Measurements from ENCODE around the gene CLDND1. TPM values are rescaled to one million over a fixed set of nuclear protein-coding genes. Genes with fewer than 3 reads are reported as not detected.

CLDND1 gene
- total RNA-seq, 4 donors from 2014 or later, result 84.6 to 191 (median 139) TPM

DNA sequence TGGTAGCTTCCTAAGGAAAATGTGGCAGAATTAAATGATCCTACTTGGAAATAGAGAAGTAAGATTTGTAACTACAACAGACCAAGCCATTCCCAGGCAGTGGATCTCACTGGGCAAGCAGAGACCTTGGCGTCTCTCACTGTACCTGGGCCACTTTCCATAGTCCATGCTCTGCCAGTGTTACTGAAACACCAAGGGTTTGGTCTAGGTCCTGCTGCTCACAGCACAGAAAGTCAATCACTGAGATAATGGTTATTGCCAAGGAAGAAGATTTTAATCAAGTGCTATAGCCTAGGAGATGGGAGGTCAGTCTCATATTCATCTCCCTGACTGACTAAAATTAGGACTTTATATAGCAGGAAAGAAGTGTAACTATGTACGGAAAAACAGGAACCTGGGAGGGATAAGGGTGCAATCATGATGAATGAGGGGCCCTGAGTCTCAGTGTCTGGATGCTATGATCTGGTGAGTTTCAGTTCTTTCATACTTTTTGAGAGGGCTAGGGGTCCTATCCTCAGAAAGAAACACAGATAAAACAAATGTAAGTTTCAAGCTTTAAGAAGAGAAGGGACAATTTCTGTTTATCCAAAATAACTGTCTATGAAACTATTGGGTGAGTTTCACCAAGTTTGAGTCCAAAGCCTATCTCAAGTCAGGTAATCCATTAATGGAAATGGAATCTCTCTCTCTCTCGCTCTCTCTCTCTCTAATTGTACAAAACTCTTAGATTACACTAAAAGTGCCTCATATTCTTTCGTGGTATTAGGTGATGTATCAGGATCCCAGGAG, 29.7 kb upstream of the CLDND1 start:
- intact Hi-C loops (cut with DNase I), result no loop called here
- Histone ChIP-seq H3K27me3 (peaks cover 0 to 4% (median 0%) of the 10 kb centered on the region in 4 donors), H3K27ac (replicated peaks in 1 of 4) (no peak overlapping the region), H3K4me1 (no peaks in the 10 kb centered on the region), H3K9me3 (no peaks in the 10 kb centered on the region), H3K4me3 (no peak overlapping the region), H3K36me3 (no peaks in the 10 kb centered on the region)
- no peak for DNase-seq (ENCODE audit: extremely low spot score)
- 76% methylated on average over 4 of the region's 4 CpGs for WGBS
- TF ChIP-seq EP300 (IDR thresholded peaks at IDR 0.05) (no peak), POLR2A (IDR thresholded peaks at IDR 0.05; ENCODE audit: low read depth) (no peak), POLR2AphosphoS5 (IDR thresholded peaks at IDR 0.05) (no peak)
- TF ChIP-seq, protein P1, sequence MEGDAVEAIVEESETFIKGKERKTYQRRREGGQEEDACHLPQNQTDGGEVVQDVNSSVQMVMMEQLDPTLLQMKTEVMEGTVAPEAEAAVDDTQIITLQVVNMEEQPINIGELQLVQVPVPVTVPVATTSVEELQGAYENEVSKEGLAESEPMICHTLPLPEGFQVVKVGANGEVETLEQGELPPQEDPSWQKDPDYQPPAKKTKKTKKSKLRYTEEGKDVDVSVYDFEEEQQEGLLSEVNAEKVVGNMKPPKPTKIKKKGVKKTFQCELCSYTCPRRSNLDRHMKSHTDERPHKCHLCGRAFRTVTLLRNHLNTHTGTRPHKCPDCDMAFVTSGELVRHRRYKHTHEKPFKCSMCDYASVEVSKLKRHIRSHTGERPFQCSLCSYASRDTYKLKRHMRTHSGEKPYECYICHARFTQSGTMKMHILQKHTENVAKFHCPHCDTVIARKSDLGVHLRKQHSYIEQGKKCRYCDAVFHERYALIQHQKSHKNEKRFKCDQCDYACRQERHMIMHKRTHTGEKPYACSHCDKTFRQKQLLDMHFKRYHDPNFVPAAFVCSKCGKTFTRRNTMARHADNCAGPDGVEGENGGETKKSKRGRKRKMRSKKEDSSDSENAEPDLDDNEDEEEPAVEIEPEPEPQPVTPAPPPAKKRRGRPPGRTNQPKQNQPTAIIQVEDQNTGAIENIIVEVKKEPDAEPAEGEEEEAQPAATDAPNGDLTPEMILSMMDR (IDR thresholded peaks at IDR 0.05), result no peak

DNA sequence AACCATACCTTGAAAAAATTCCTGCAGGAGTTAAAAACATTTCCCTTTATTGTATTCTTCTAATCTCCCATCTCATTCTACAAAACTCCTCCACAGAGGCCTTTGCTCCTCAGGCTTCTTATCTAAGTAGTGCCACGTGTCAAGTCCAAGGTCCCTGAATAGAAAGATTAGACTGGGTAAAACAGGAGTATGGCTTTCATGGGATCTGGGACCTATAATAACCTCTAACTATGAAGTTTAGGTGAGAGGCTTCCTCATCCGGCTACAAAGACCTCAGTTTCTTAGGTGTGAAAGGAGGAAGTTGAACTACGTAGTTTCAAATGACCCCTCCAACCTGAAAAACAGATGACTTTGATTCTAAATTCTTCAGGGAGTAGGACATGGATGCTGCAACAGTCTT, 29.1 kb upstream of the CLDND1 start:
- TF ChIP-seq EP300 (IDR thresholded peaks at IDR 0.05) (no peak), POLR2AphosphoS5 (IDR thresholded peaks at IDR 0.05) (no peak), POLR2A (IDR thresholded peaks at IDR 0.05; ENCODE audit: low read depth) (no peak)
- TF ChIP-seq, protein P1 (IDR thresholded peaks at IDR 0.05), result no peak

DNA sequence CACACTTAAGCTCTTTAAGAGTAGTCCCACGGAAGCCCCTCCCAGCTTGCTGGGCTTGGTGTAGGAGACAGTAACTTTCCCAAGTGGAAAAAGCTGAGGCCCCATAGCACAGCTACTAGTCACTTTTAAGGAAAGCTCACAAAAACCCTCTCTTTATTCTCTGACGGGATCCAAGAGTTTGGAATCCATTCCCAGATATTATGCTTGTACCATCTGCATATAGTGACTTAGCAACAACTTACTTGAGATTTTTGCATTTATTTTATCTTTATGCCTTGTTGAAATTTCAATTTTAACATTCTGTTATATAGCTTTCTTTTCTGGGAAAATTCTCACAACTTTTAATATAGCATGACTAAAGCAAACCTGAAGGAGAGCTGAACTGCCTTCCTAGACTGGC, 28.5 kb upstream of the CLDND1 start:
- intact Hi-C loops (cut with DNase I), result no loop called here
- H3K36me3 ChIP-seq, result no peaks in the 10 kb centered on the region
- TF ChIP-seq POLR2AphosphoS5 (IDR thresholded peaks at IDR 0.05) (no peak), EP300 (IDR thresholded peaks at IDR 0.05) (no peak)
- TF ChIP-seq, protein P1 (IDR thresholded peaks at IDR 0.05), result no peak
- peaks cover 0 to 4% (median 0%) of the 10 kb centered on the region in 4 donors for H3K27me3 ChIP-seq
- no peak overlapping the region for H3K4me3 ChIP-seq
- H3K9me3 ChIP-seq, result no peaks in the 10 kb centered on the region
- no peaks in the 10 kb centered on the region for H3K4me1 ChIP-seq
- 75% methylated on average over 2 of the region's 2 CpGs for WGBS
- no peak for DNase-seq (ENCODE audit: extremely low spot score)
- no peak overlapping the region for H3K27ac ChIP-seq (replicated peaks in 1 of 4)

More for the DNA sequence above, 29.1 kb upstream of the CLDND1 start:
- H3K4me3 ChIP-seq, result no peak overlapping the region
- no peaks in the 10 kb centered on the region for H3K36me3 ChIP-seq
- H3K27me3 ChIP-seq, result peaks cover 0 to 4% (median 0%) of the 10 kb centered on the region in 4 donors
- H3K4me1 ChIP-seq, result no peaks in the 10 kb centered on the region
- no peak for DNase-seq (ENCODE audit: extremely low spot score)
- no peaks in the 10 kb centered on the region for H3K9me3 ChIP-seq
- no peak overlapping the region for H3K27ac ChIP-seq (replicated peaks in 1 of 4)
- intact Hi-C loops (cut with DNase I), result no loop called here
- WGBS, result 76% methylated on average over 3 of the region's 3 CpGs

DNA sequence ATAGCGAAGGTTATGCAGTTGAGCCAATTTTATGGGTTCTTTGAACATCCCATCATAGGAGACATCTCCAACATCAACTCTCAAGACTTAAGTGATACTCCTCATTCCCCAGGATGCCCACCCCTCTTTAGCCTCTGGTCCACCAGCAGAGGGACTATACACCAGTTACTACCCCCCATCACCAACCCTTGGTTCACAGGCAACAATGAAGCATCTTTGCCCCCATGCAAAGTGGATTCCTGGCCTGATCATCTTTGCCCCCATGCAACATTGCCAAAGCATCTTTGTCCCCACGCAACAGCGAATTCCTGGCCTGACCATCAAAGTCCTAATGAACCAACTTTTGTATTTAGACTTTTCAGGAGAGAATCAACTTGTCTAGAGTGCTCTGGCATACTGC, 28.1 kb upstream of the CLDND1 start:
- 92% methylated on average over 3 of the region's 3 CpGs for WGBS
- H3K27ac ChIP-seq (replicated peaks in 1 of 4), result no peak overlapping the region
- TF ChIP-seq EP300 (IDR thresholded peaks at IDR 0.05), result no peak
- TF ChIP-seq, protein P1 (IDR thresholded peaks at IDR 0.05), result no peak
- peaks cover 0 to 4% (median 0%) of the 10 kb centered on the region in 4 donors for H3K27me3 ChIP-seq
- no peaks in the 10 kb centered on the region for H3K36me3 ChIP-seq
- H3K9me3 ChIP-seq, result no peaks in the 10 kb centered on the region
- no peak overlapping the region for H3K4me3 ChIP-seq
- intact Hi-C loops (cut with DNase I), result no loop called here
- no peak for DNase-seq (ENCODE audit: extremely low spot score)
- no peaks in the 10 kb centered on the region for H3K4me1 ChIP-seq

DNA sequence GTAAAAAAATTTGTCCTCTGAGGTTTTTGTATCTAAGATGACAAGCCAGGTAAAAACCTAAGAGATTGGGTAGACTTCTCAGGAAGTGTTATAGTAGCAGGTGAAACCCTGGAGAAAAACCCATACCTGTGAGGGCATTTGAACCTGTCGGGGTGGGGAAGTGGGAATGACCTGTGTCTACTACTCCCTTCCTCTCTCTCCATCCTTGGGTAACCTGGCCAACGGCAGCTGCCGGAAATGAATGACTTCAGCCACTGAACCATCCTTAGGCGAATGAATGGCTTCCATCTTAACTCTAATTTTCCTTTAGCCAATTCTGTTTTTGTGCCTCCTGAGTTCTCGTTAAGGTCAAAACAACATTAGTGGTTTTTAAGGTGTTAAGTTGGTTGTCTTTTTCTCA, 25.8 kb upstream of the CLDND1 start:
- Histone ChIP-seq H3K4me1 (no peaks in the 10 kb centered on the region), H3K27ac (replicated peaks in 1 of 4) (no peak overlapping the region), H3K36me3 (no peaks in the 10 kb centered on the region), H3K27me3 (peaks cover 0 to 4% (median 0%) of the 10 kb centered on the region in 4 donors), H3K9me3 (no peaks in the 10 kb centered on the region), H3K4me3 (no peak overlapping the region)
- TF ChIP-seq, protein P1 (IDR thresholded peaks at IDR 0.05), result no peak
- TF ChIP-seq EP300 (IDR thresholded peaks at IDR 0.05) (no peak), POLR2A (IDR thresholded peaks at IDR 0.05; ENCODE audit: low read depth) (no peak), POLR2AphosphoS5 (IDR thresholded peaks at IDR 0.05) (no peak)
- intact Hi-C loops (cut with DNase I), result no loop called here
- no peak for DNase-seq (ENCODE audit: extremely low spot score)
- WGBS, result 72% methylated on average over 5 of the region's 5 CpGs
